HCT116 (cell line): Measurements from ENCODE around the gene A4GNT. TPM values are rescaled to one million over a fixed set of nuclear protein-coding genes. Genes with fewer than 3 reads are reported as not detected.

Experiments used
- ATAC-seq: fragments of 200-7000 bp; cut with Tn5 transposase; 2 replicates; pipeline ENCODE4 v1.9.1; 2020; ENCODE audit warnings: mild to moderate bottlenecking, moderate library complexity
- BruUV-seq: library from RNA; stranded (reverse); fragments of 400-500 nt; replicated peaks from 2 replicates; lab custom pipeline; 2021; lab: Mats Ljungman, UMichigan
- CTCF ChIA-PET: fragments of 300-600 bp; sonication (Branson Sonifier 250); formaldehyde crosslinking; loops from one replicate; lab custom pipeline; 2021; ENCODE audit warnings: antibody characterized with exemption; lab: Charles Lee
- POLR2A ChIA-PET: fragments of 300-600, 350-600 bp; sonication (Branson Sonifier 250); formaldehyde crosslinking; loops from one replicate; lab custom pipeline; 2021; ENCODE audit warnings: antibody characterized with exemption; lab: Charles Lee
- RAD21 ChIA-PET, 2 experiments: fragments of 300-600 bp; sonication (Branson Sonifier 250); formaldehyde crosslinking; loops; one replicate each; lab custom pipeline; 2023; ENCODE audit warnings: low total read pairs in 2 of 2; ENCODE audit not compliant: uncharacterized antibody in 2 of 2, unreplicated experiment in 2 of 2, low non-redundant PET in 1 of 2; lab: Charles Lee
- DNase-seq: peaks from one replicate; pipeline ENCODE4 v3.0.0-alpha.2; 2010; ENCODE audit warnings: low read depth, low spot score
- H2AFZ ChIP-seq: fragments of 200-600 bp; shearing (Covaris generic), sonication (generic); 2 replicates; pipeline ENCODE4 v1.6.1; 2017; ENCODE audit warnings: low read depth, mixed run types, mixed read lengths, antibody characterized with exemption, low read length; ENCODE audit not compliant: poor library complexity, severe bottlenecking
- H3K27ac ChIP-seq: 2 replicates; pipeline ENCODE4 v1.5.1; 2012; ENCODE audit warnings: low read depth, low read length
- H3K27me3 ChIP-seq: fragments of 200-600 bp; sonication (generic); 2 replicates; pipeline ENCODE4 v1.6.1; 2016; ENCODE audit warnings: mixed run types, low read length, mixed read lengths; ENCODE audit not compliant: insufficient read depth
- H3K36me3 ChIP-seq, 2 experiments: fragments of 200-500 bp in 1 of 2; fragments of 200-600 bp in 1 of 2; sonication (Bioruptor generic) in 1 of 2; sonication (generic) in 1 of 2; 2 replicates each; pipeline versions ENCODE4 v1.5.1 to v1.6.1; 2014 to 2016; ENCODE audit warnings: low read length in 2 of 2, inconsistent platforms in 1 of 2, mixed read lengths in 1 of 2, mixed run types in 1 of 2; ENCODE audit not compliant: insufficient read depth in 2 of 2, control insufficient read depth in 1 of 2
- H3K4me1 ChIP-seq, 2 experiments: fragments of 200-600 bp in 1 of 2; sonication (generic) in 1 of 2; 2 replicates each; pipeline versions ENCODE4 v1.5.1 to v1.6.1; 2012 to 2017; ENCODE audit warnings: low read length in 2 of 2, inconsistent platforms in 1 of 2, mild to moderate bottlenecking in 1 of 2, mixed read lengths in 1 of 2, mixed run types in 1 of 2, moderate library complexity in 1 of 2; ENCODE audit not compliant: insufficient read depth in 2 of 2, control insufficient read depth in 1 of 2
- H3K4me2 ChIP-seq: fragments of 200-600 bp; sonication (generic); 2 replicates; pipeline ENCODE4 v1.6.1; 2017; ENCODE audit warnings: mixed run types, low read length, mixed read lengths
- H3K4me3 ChIP-seq, 2 experiments: fragments of 200-600 bp in 1 of 2; sonication (generic) in 1 of 2; replicated peaks in 1 of 2; 2 replicates each; pipeline ENCODE4 v1.5.1; 2011 to 2016; ENCODE audit warnings: low read length in 2 of 2, control low read depth in 1 of 2, low read depth in 1 of 2, mild to moderate bottlenecking in 1 of 2, mixed read lengths in 1 of 2, mixed run types in 1 of 2
- H3K79me2 ChIP-seq: fragments of 200-600 bp; sonication (generic); 2 replicates; pipeline ENCODE4 v1.6.1; 2017; ENCODE audit warnings: mild to moderate bottlenecking, mixed run types, low read length, moderate library complexity, mixed read lengths; ENCODE audit not compliant: insufficient read depth
- H3K9ac ChIP-seq: fragments of 200-600 bp; sonication (generic); 2 replicates; pipeline ENCODE4 v1.6.1; 2016; ENCODE audit warnings: low read length, mixed read lengths
- H3K9me2 ChIP-seq: fragments of 200-600 bp; sonication (generic), shearing (Covaris generic); 2 replicates; pipeline ENCODE4 v1.6.1; 2017; ENCODE audit warnings: mixed run types, mild to moderate bottlenecking, moderate library complexity; ENCODE audit not compliant: insufficient read depth
- H3K9me3 ChIP-seq, 2 experiments: fragments of 200-500 bp in 1 of 2; fragments of 200-600 bp in 1 of 2; sonication (Bioruptor generic) in 1 of 2; sonication (generic) in 1 of 2; 2 replicates each; pipeline ENCODE4 v1.6.1; 2014 to 2017; ENCODE audit warnings: low read length in 2 of 2, mixed read lengths in 2 of 2, inconsistent platforms in 1 of 2, low read depth in 1 of 2, mild to moderate bottlenecking in 1 of 2, mixed run types in 1 of 2, moderate library complexity in 1 of 2; ENCODE audit not compliant: control insufficient read depth in 1 of 2, insufficient read depth in 1 of 2
- H4K20me1 ChIP-seq: fragments of 200-600 bp; sonication (generic), shearing (Covaris generic); 2 replicates; pipeline ENCODE4 v1.6.1; 2017; ENCODE audit warnings: mixed run types, mild to moderate bottlenecking, moderate library complexity; ENCODE audit not compliant: insufficient read depth
- ATF3 ChIP-seq: IDR thresholded peaks from 2 replicates; pipeline ENCODE4 v1.6.1; 2012
- CBX3 ChIP-seq: IDR thresholded peaks from 2 replicates; pipeline ENCODE4 v1.6.1; 2012; ENCODE audit warnings: low read depth
- CEBPB ChIP-seq: IDR thresholded peaks from 2 replicates; pipeline ENCODE4 v1.6.1; 2012; ENCODE audit warnings: low read depth
- EGR1 ChIP-seq: IDR thresholded peaks from 2 replicates; pipeline ENCODE4 v1.6.1; 2012; ENCODE audit warnings: low read depth
- ELF1 ChIP-seq: IDR thresholded peaks from 2 replicates; pipeline ENCODE4 v1.6.1; 2012; ENCODE audit warnings: low read depth, borderline replicate concordance
- POLR2AphosphoS5 ChIP-seq: IDR thresholded peaks from 2 replicates; pipeline ENCODE4 v1.6.1; 2011; ENCODE audit warnings: mild to moderate bottlenecking, low read depth, low read length, moderate library complexity
- SIN3A ChIP-seq: IDR thresholded peaks from 2 replicates; pipeline ENCODE4 v1.6.1; 2012; ENCODE audit warnings: low read depth
- intact Hi-C: fragments of 100-400 bp; cut with micrococcal nuclease; formaldehyde crosslinking; loops from 2 replicates; pipeline ENCODE4 v1.10.0; 2022
- total RNA-seq: library from RNA; stranded (reverse); gene quantifications from one replicate; pipeline ENCODE4 v1.2.1, GENCODE V29; 2021; ENCODE audit not compliant: unreplicated experiment
- TF ChIP-seq, protein P1 (sequence below): IDR thresholded peaks from 2 replicates; pipeline ENCODE4 v1.6.1; 2011; ENCODE audit warnings: mild to moderate bottlenecking, low read length, moderate library complexity; ENCODE audit not compliant: insufficient replicate concordance; ENCODE audit errors: extremely low read depth

A4GNT gene
- total RNA-seq, 1 experiment from 2014 or later, result not detected

DNA sequence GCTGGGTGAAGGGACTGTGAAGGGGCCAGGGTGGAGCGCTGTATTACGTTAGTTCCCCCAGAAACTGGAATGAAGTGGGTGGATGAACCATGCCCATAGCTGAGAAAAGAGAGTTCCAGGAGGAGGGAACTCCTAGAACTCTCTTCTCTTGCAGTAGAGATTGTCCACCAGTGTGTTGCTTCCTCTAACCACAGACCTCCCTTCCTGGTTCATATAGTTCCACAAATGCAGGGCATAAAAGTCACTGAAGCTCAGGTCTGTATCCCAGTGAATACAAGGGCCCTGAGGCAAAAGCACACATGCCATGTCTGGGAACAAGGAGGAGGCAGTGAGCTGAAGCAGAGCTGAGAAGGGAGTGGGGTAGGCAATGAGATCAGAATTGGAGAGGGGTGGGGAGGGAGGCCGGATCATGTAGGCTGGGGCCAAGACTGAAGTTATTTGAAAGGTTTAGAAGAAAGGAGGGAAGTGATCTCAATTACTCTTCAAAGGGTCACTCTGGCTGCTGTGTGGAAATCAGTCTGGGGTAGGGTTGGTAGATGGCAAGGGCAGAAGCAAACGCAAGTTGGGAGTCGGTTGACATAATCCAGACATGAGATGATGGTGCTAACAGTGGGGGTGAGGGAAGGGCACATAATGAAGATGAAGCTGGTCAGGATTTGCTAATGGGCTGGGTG lies 6.5 kb downstream of the A4GNT start (continued):
- TF ChIP-seq, protein P1, sequence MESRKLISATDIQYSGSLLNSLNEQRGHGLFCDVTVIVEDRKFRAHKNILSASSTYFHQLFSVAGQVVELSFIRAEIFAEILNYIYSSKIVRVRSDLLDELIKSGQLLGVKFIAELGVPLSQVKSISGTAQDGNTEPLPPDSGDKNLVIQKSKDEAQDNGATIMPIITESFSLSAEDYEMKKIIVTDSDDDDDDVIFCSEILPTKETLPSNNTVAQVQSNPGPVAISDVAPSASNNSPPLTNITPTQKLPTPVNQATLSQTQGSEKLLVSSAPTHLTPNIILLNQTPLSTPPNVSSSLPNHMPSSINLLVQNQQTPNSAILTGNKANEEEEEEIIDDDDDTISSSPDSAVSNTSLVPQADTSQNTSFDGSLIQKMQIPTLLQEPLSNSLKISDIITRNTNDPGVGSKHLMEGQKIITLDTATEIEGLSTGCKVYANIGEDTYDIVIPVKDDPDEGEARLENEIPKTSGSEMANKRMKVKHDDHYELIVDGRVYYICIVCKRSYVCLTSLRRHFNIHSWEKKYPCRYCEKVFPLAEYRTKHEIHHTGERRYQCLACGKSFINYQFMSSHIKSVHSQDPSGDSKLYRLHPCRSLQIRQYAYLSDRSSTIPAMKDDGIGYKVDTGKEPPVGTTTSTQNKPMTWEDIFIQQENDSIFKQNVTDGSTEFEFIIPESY, result no peak
- TF ChIP-seq CEBPB (no peak), CBX3 (no peak), SIN3A (no peak)
- TF ChIP-seq, all 23 proteins: peak for 0

- H3K79me2 ChIP-seq, result no peaks in the 10 kb centered on the region
- POLR2A ChIA-PET, result no interaction called here
- no peaks in the 10 kb centered on the region for H3K36me3 ChIP-seq
- H3K27ac ChIP-seq, result no peak overlapping the region
- RAD21 ChIA-PET, result no interaction called here
- peaks cover 8% of the 10 kb centered on the region in 2 experiments; a peak in 3 of 4 replicates for H3K4me1 ChIP-seq
- peak overlapping the region; percentile 25; the same call in 1 of the 2 replicates for H3K4me2 ChIP-seq
- H3K9me3 ChIP-seq, result no peaks in the 10 kb centered on the region; a peak in 1 of 4 replicates
- no peak overlapping the region for H2AFZ ChIP-seq
- BruUV-seq, result no TSS peak
- no peak overlapping the region for H3K9ac ChIP-seq
- no peak for DNase-seq
- no peaks in the 10 kb centered on the region for H4K20me1 ChIP-seq
- CTCF ChIA-PET, result no interaction called here
- H3K27me3 ChIP-seq, result no peaks in the 10 kb centered on the region
- intact Hi-C loops, result no loop called here
- no peak for ATAC-seq
- TF ChIP-seq POLR2AphosphoS5 (no peak), ELF1 (no peak), EGR1 (0 out of 2 replicates have a peak, but pooled peaks have one; percentile 30), ATF3 (no peak)
- no peak overlapping the region for H3K4me3 ChIP-seq
- H3K9me2 ChIP-seq, result no peaks in the 10 kb centered on the region
These were observed 7.4 kb downstream of the A4GNT start for GRCh38 chr3:138124706-138125355.
